GM12878 (cell line): ENCODE data around the gene TCF23. TPM values are rescaled to one million over a fixed set of nuclear protein-coding genes. Genes with fewer than 3 reads are reported as not detected.

Source experiments
- ATAC-seq: fragments of 200-7000 bp; cut with Tn5 transposase; 3 replicates; pipeline ENCODE4 v1.9.1; 2020; ENCODE audit warnings: mild to moderate bottlenecking, moderate library complexity
- BruUV-seq: library from RNA; stranded (reverse); fragments of 400-500 nt; replicated peaks from 2 replicates; lab custom pipeline; 2021; lab: Mats Ljungman, UMichigan
- CTCF ChIA-PET: fragments of 300-600 bp; sonication (Branson Sonifier 250); formaldehyde crosslinking; extraction: SDS; loops from one replicate; lab custom pipeline; 2021; ENCODE audit warnings: inconsistent platforms; lab: Yijun Ruan, JAX
- POLR2A ChIA-PET: fragments of 350-600 bp; formaldehyde crosslinking; extraction: SDS; loops from one replicate; lab custom pipeline; 2021; ENCODE audit warnings: inconsistent platforms; lab: Charles Lee
- RAD21 ChIA-PET: fragments of 300-600 bp; sonication (Branson Sonifier 250); formaldehyde crosslinking; loops from one replicate; lab custom pipeline; 2023; ENCODE audit warnings: antibody characterized with exemption; ENCODE audit not compliant: unreplicated experiment; lab: Charles Lee
- SMC1A ChIA-PET: fragments of 300-600 bp; sonication (Branson Sonifier 250); formaldehyde crosslinking; loops from one replicate; lab custom pipeline; 2023; ENCODE audit not compliant: unreplicated experiment, uncharacterized antibody; lab: Charles Lee
- DNase-seq: peaks from one replicate; pipeline ENCODE4 v3.0.0-alpha.2; 2011; ENCODE audit warnings: low read depth, low spot score
- FAIRE-seq: peaks from 3 replicates; lab custom pipeline; 2011; peaks lifted over from hg19 to GRCh38; lab: Jason Lieb, UNC
- H2AFZ ChIP-seq: 2 replicates; pipeline ENCODE4 v1.6.0; 2011; ENCODE audit warnings: low read depth, low read length, control low read depth; ENCODE audit not compliant: control insufficient read depth
- H3K27ac ChIP-seq: 2 replicates; pipeline ENCODE4 v1.5.1; 2011; ENCODE audit warnings: control low read depth; ENCODE audit not compliant: control insufficient read depth, insufficient read depth
- H3K27me3 ChIP-seq, 2 experiments: replicated peaks in 1 of 2; 2 replicates each; pipeline versions ENCODE4 v1.6.0 to v1.6.1; 2011; ENCODE audit warnings: low read length in 1 of 2; ENCODE audit not compliant: control insufficient read depth in 2 of 2, insufficient read depth in 2 of 2
- H3K36me3 ChIP-seq, 2 experiments: 2 replicates each; pipeline ENCODE4 v1.5.1; 2011; ENCODE audit warnings: low read length in 1 of 2; ENCODE audit not compliant: control insufficient read depth in 2 of 2, insufficient read depth in 2 of 2
- H3K4me1 ChIP-seq: 2 replicates; pipeline ENCODE4 v1.6.1; 2011; ENCODE audit warnings: mild to moderate bottlenecking, low read length, moderate library complexity, mixed read lengths; ENCODE audit not compliant: control insufficient read depth, insufficient read depth
- H3K4me2 ChIP-seq: 2 replicates; pipeline ENCODE4 v1.6.0; 2011; ENCODE audit warnings: control low read depth; ENCODE audit not compliant: control insufficient read depth, insufficient read depth
- H3K4me3 ChIP-seq: fragments of 200-600 bp; sonication (generic); 2 replicates; pipeline ENCODE4 v1.5.1; 2016
- H3K79me2 ChIP-seq: 2 replicates; pipeline ENCODE4 v1.6.0; 2011; ENCODE audit warnings: low read length; ENCODE audit not compliant: control insufficient read depth, insufficient read depth
- H3K9ac ChIP-seq: 2 replicates; pipeline ENCODE4 v1.8.0; 2011; ENCODE audit warnings: low read length, control low read depth, mixed read lengths; ENCODE audit not compliant: control insufficient read depth, insufficient read depth
- H3K9me3 ChIP-seq: replicated peaks from 3 replicates; pipeline ENCODE4 v1.5.1; 2011; ENCODE audit warnings: mild to moderate bottlenecking, low read length; ENCODE audit not compliant: control insufficient read depth, insufficient read depth
- H4K20me1 ChIP-seq: 2 replicates; pipeline ENCODE4 v1.6.0; 2011; ENCODE audit not compliant: control insufficient read depth, insufficient read depth
- BCL11A ChIP-seq: IDR thresholded peaks from 2 replicates; pipeline ENCODE4 v1.6.1; 2011; ENCODE audit warnings: low read depth, low read length
- BMI1 ChIP-seq: fragments of 450-650 bp; IDR thresholded peaks from 2 replicates; pipeline ENCODE4 v1.6.1; 2016; ENCODE audit warnings: mild to moderate bottlenecking, moderate library complexity, borderline replicate concordance
- FOXK2 ChIP-seq: fragments of 450-650 bp; IDR thresholded peaks from 2 replicates; pipeline ENCODE4 v1.6.1; 2017; ENCODE audit warnings: mild to moderate bottlenecking, moderate library complexity
- MEF2B ChIP-seq: fragments of 450-650 bp; IDR thresholded peaks from 2 replicates; pipeline ENCODE4 v1.6.1; 2018; ENCODE audit warnings: mild to moderate bottlenecking, moderate library complexity; ENCODE audit not compliant: partially characterized antibody, poor library complexity, severe bottlenecking
- WGBS: methylation state at CpG from one replicate; pipeline ENCODE4 v1.1.6; 2016; ENCODE audit warnings: low lambda C conversion rate; ENCODE audit not compliant: insufficient replicate concordance, insufficient coverage; ENCODE audit errors: missing lambda C conversion rate; 5-methylcytosine and 5-hydroxymethylcytosine counted together
- in situ Hi-C: fragments of 300-500 bp; cut with MboI; formaldehyde crosslinking; loops from 9 replicates; pipeline ENCODE4 v1.14.3; 2018; ENCODE audit warnings: mixed read lengths
- intact Hi-C: fragments of 100-400 bp; cut with micrococcal nuclease; formaldehyde crosslinking; loops from one replicate; pipeline ENCODE4 v1.14.2; 2022; ENCODE audit not compliant: unreplicated experiment
- polyA plus RNA-seq, 11 experiments: library from polyadenylated mRNA; depleted of rRNA in 4 of 11; unstranded in 6 of 11; stranded (reverse) in 5 of 11; fragments of >200 nt; fragmentation: Nextera tagmentation in 4 of 11; fragmentation: Illumina TruSeq in 1 of 11; extraction: Ambion mirVana in 4 of 11; extraction: Trizol in 1 of 11; gene quantifications; 1 replicate in 1 of 11; 2 replicates in 10 of 11; pipeline versions ENCODE4 v1.2.1 to v1.2.3, GENCODE V29; 2011 to 2016; ENCODE audit warnings: inconsistent platforms in 2 of 11, missing spikeins in 2 of 11, low read depth in 1 of 11
- total RNA-seq, 4 experiments: library from RNA; depleted of rRNA in 3 of 4; stranded (reverse); fragments of >200 nt in 3 of 4; fragmentation: Illumina TruSeq in 1 of 4; extraction: Trizol in 1 of 4; gene quantifications; 2 replicates each; pipeline versions ENCODE4 v1.2.1 to v1.2.3, GENCODE V29; 2013 to 2021
- TF ChIP-seq, protein P1 (sequence below): IDR thresholded peaks from 2 replicates; pipeline ENCODE4 v1.6.1; 2012; ENCODE audit warnings: low read depth, low read length, improper control_type of control experiment
- TF ChIP-seq, protein P2 (sequence below): IDR thresholded peaks from 2 replicates; pipeline ENCODE4 v1.6.1; 2012; ENCODE audit warnings: mild to moderate bottlenecking, low read depth, low read length
- TF ChIP-seq, protein P3 (sequence below): fragments of 450-650 bp; IDR thresholded peaks from 2 replicates; pipeline ENCODE4 v1.6.1; 2017; ENCODE audit warnings: mild to moderate bottlenecking

The TCF23 gene
- total and polyA plus RNA-seq, 10 of the 15 experiments (the other 5 are each of a cell fraction or from before 2014, with no cell fraction given): not detected

DNA sequence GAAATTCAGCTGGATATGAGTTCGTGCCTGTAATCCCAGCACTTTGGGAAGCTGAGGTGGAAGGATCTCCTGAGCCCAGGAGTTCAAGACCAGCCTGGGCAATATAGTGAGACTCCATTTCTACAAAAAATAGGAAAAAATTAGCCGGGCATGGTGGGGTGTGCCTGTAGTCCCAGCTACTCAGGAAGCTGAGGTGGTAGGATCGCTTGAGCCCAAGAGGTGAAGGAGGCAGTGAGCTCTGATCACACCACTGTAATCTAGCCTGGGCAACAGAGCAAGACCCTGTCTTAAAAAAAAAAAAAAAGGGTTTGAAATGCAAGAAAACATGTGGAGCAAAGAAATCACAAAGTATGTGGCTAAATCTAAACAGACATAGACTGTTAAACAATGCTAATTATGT lies 39.7 kb upstream of the TCF23 start:
- SMC1A ChIA-PET: interaction anchor here (0.7 to 1.0 kb wide), 2 partner anchors 162 to 1047 kb away, joined by 3 read pairs; no protein-coding TSS in a partner anchor
- Histone ChIP-seq H3K27me3 (no peaks in the 10 kb centered on the region; a peak in 2 of 4 replicates), H2AFZ (no peak overlapping the region), H3K27ac (no peak overlapping the region), H3K79me2 (no peaks in the 10 kb centered on the region), H3K4me3 (no peak overlapping the region), H3K9ac (no peak overlapping the region), H3K36me3 (no peaks in the 10 kb centered on the region), H3K9me3 (no peaks in the 10 kb centered on the region), H4K20me1 (no peaks in the 10 kb centered on the region), H3K4me1 (no peaks in the 10 kb centered on the region), H3K4me2 (no peak overlapping the region)
- WGBS: 50% methylated on average over 3 of the region's 3 CpGs
- intact Hi-C loops: no loop called here
- TF ChIP-seq, protein P1, sequence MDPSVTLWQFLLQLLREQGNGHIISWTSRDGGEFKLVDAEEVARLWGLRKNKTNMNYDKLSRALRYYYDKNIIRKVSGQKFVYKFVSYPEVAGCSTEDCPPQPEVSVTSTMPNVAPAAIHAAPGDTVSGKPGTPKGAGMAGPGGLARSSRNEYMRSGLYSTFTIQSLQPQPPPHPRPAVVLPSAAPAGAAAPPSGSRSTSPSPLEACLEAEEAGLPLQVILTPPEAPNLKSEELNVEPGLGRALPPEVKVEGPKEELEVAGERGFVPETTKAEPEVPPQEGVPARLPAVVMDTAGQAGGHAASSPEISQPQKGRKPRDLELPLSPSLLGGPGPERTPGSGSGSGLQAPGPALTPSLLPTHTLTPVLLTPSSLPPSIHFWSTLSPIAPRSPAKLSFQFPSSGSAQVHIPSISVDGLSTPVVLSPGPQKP: no peak
- TF ChIP-seq FOXK2: no peak
- TF ChIP-seq, protein P2, sequence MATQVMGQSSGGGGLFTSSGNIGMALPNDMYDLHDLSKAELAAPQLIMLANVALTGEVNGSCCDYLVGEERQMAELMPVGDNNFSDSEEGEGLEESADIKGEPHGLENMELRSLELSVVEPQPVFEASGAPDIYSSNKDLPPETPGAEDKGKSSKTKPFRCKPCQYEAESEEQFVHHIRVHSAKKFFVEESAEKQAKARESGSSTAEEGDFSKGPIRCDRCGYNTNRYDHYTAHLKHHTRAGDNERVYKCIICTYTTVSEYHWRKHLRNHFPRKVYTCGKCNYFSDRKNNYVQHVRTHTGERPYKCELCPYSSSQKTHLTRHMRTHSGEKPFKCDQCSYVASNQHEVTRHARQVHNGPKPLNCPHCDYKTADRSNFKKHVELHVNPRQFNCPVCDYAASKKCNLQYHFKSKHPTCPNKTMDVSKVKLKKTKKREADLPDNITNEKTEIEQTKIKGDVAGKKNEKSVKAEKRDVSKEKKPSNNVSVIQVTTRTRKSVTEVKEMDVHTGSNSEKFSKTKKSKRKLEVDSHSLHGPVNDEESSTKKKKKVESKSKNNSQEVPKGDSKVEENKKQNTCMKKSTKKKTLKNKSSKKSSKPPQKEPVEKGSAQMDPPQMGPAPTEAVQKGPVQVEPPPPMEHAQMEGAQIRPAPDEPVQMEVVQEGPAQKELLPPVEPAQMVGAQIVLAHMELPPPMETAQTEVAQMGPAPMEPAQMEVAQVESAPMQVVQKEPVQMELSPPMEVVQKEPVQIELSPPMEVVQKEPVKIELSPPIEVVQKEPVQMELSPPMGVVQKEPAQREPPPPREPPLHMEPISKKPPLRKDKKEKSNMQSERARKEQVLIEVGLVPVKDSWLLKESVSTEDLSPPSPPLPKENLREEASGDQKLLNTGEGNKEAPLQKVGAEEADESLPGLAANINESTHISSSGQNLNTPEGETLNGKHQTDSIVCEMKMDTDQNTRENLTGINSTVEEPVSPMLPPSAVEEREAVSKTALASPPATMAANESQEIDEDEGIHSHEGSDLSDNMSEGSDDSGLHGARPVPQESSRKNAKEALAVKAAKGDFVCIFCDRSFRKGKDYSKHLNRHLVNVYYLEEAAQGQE: no peak
- no peak for TF ChIP-seq BMI1
- TF ChIP-seq, protein P3, sequence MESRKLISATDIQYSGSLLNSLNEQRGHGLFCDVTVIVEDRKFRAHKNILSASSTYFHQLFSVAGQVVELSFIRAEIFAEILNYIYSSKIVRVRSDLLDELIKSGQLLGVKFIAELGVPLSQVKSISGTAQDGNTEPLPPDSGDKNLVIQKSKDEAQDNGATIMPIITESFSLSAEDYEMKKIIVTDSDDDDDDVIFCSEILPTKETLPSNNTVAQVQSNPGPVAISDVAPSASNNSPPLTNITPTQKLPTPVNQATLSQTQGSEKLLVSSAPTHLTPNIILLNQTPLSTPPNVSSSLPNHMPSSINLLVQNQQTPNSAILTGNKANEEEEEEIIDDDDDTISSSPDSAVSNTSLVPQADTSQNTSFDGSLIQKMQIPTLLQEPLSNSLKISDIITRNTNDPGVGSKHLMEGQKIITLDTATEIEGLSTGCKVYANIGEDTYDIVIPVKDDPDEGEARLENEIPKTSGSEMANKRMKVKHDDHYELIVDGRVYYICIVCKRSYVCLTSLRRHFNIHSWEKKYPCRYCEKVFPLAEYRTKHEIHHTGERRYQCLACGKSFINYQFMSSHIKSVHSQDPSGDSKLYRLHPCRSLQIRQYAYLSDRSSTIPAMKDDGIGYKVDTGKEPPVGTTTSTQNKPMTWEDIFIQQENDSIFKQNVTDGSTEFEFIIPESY: no peak
- TF ChIP-seq MEF2B: no peak
- TF ChIP-seq BCL11A: no peak
- CTCF ChIA-PET: interaction anchor here (0.7 to 1.6 kb wide), 2 partner anchors 24 to 68 kb away, joined by 3 read pairs; no protein-coding TSS in a partner anchor
- FAIRE-seq: no peak
- POLR2A ChIA-PET: interaction anchor here (0.7 kb wide), 1 partner anchor 299 kb away, joined by 4 read pairs; no protein-coding TSS in a partner anchor
- ATAC-seq: no peak
- BruUV-seq: no TSS peak
- no peak for DNase-seq
- in situ Hi-C loops: no loop called here
- RAD21 ChIA-PET: no interaction called here
